ENCODE data around the gene PTPRO.

GRCh38 chr12:15589328-15590032, 267.2 kb downstream of the PTPRO start:
- TF ChIP-seq CTCF (conservative IDR thresholded peaks at IDR 0.05): no peak
- TF ChIP-seq ZFX (IDR thresholded peaks at IDR 0.05): no peak
